ENCODE results near the gene NEAT1.

DNA sequence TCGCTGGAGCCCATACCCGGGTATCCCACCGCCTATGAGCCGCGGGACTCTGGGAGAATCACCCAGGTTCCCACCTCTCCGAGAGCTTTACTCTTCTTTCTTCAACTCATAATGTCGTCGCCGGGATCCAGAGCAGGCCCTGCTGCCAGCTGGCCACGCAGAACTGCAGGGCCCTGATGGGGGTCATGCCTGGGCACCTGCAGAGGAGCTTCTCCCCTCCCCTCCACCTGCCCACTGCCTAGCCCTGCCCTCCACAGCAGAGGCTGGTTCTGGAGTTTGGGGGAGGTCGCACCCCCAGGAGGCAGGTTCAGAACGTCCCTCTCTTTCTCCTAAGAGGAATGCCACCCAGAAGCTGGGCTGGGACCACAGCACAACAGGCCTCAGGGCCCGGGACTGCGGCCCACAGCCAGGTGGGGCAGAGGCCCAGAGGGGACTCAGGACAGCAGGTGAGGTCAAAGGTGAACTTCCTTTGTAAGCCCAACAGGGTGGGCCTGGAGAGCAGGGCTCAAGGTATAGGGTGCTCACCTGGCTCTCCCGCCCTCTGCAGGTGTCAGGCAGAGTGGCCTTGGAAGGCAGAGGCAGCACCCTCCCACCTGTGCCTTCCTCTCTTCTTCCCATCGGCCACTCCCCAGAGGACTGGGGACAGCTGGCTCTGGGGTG, 42.0 kb upstream of the NEAT1 start:
- TF ChIP-seq, protein P1, sequence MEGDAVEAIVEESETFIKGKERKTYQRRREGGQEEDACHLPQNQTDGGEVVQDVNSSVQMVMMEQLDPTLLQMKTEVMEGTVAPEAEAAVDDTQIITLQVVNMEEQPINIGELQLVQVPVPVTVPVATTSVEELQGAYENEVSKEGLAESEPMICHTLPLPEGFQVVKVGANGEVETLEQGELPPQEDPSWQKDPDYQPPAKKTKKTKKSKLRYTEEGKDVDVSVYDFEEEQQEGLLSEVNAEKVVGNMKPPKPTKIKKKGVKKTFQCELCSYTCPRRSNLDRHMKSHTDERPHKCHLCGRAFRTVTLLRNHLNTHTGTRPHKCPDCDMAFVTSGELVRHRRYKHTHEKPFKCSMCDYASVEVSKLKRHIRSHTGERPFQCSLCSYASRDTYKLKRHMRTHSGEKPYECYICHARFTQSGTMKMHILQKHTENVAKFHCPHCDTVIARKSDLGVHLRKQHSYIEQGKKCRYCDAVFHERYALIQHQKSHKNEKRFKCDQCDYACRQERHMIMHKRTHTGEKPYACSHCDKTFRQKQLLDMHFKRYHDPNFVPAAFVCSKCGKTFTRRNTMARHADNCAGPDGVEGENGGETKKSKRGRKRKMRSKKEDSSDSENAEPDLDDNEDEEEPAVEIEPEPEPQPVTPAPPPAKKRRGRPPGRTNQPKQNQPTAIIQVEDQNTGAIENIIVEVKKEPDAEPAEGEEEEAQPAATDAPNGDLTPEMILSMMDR (IDR thresholded peaks at IDR 0.05) = no peak
- no peak for TF ChIP-seq POLR2A (IDR thresholded peaks at IDR 0.05)

Measured in thyroid gland (tissue), 4 donors.